NOMO-1 (cell line): ENCODE data around the gene GBX2.

Experiments
- DNase-seq, 2 experiments: peaks; one replicate each; lab custom pipeline; 2025; ENCODE audit not compliant: unreplicated experiment in 2 of 2; lab: John Stamatoyannopoulos, UW

Gene GBX2

GRCh38 chr2:236121546-236121945 lies 46.6 kb downstream of the GBX2 start:
- DNase-seq: no peak

DNA sequence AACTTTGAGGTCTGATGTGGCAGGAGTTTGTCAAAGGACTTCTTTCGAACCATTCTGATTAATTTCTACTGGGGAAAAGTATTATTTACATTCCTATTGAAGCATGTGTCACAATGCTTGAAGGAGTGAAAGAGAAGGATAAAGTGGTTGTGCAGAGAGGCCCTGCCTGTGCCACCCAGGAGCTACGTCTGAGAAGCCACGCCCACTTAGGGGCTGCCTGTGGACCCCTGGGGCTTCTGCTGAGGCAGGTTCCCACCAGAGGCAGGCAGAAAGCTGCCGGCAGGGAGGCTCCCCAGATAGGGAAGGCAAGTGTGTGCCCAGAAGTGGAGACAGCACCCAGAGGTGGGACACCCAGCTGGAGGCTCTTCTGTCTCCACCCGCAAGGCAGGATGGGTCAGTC lies 47.4 kb downstream of the GBX2 start:
- no peak for DNase-seq

DNA sequence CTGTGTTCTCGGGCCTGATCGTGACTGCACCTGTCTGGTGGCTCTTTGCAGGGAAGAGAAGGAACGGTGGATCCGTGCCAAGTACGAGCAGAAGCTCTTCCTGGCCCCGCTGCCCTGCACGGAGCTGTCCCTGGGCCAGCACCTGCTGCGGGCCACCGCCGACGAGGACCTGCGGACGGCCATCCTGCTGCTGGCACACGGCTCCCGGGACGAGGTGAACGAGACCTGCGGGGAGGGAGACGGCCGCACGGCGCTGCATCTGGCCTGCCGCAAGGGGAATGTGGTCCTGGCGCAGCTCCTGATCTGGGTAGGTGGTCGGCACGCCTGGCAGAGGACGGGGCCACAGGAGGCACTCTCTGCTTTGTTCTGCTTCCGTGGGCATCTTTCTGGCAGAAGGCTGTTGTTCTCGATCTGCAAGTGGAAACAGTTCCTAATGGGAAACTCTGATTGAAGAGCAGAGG lies 48.0 kb downstream of the GBX2 start:
- DNase-seq: no peak

DNA sequence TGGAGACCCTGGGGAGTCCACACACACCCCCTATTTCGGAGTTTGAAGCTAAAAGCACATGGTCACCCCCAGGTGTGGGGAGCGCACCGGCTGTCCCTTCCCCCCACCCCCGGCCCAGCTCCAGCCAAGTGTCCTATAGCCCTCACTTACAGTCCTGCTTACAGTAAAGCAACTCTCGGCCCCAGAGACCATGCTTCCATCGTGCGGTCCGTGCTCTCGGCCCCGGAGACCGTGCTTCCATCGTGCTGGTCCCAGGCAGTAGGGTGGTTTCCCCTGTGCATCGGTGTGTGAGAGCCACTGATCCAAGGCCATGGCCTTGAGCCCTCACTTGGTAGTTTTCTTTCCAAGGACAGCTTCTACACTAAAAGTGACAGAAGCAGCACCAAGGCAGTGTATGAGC lies 48.7 kb downstream of the GBX2 start:
- no peak for DNase-seq

- DNase-seq: no peak
Measured at GRCh38 chr2:236119003-236119402, 49.2 kb downstream of the GBX2 start.

- DNase-seq: no peak
Measured at GRCh38 chr2:236117861-236118269, 50.3 kb downstream of the GBX2 start.

- DNase-seq: no peak
Measured at GRCh38 chr2:236117401-236117800, 50.8 kb downstream of the GBX2 start.
